NCI-H526 treated with DMSO at 0.1 percent for 48 hours (cell line): Measurements from ENCODE around the gene SSBP2.
"Not testable (repeated sequence)": the region's sequence is repeated elsewhere in the genome, so short reads cannot be mapped to it uniquely, and the experiment has no call there.

ENCODE experiments used
- DNase-seq: peaks from one replicate; lab custom pipeline; 2025; lab: John Stamatoyannopoulos, UW

Gene SSBP2

DNA sequence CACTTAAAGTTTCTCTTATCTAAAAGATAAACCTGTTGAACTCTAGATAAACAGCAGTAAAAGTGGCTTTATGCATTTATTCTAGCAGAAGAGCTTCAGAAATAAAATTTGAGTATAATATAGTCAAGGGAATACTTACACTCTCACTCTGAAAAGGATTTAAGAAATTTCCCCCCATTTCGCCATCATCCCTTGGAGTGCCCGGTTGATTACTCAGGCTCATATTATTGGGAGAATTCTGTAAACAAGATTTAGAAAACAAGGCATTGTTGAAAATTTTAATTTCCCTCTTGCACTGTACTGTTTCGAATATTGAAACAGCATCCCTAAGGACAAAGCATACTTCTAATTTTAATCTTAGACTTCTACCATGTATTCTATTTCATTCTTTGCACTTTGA lies 322.5 kb downstream of the SSBP2 start:
- DNase-seq, result no peak

- DNase-seq, result no peak
Observed at GRCh38 chr5:81427566-81427965, 323.3 kb downstream of the SSBP2 start.

GRCh38 chr5:81426359-81427030 lies 324.4 kb downstream of the SSBP2 start:
- no peak for DNase-seq

GRCh38 chr5:81425569-81425968 lies 325.3 kb downstream of the SSBP2 start:
- peak; percentile 3 for DNase-seq

GRCh38 chr5:81424728-81425127 lies 326.2 kb downstream of the SSBP2 start:
- no peak for DNase-seq

GRCh38 chr5:81422671-81423070 lies 328.2 kb downstream of the SSBP2 start:
- no peak for DNase-seq

- DNase-seq, result no peak
Observed at GRCh38 chr5:81420039-81420667, 330.7 kb downstream of the SSBP2 start.

- DNase-seq, result no peak
Observed at GRCh38 chr5:81418606-81419005, 332.3 kb downstream of the SSBP2 start.

- DNase-seq, result no peak
Observed at GRCh38 chr5:81417052-81417451, 333.8 kb downstream of the SSBP2 start.

DNA sequence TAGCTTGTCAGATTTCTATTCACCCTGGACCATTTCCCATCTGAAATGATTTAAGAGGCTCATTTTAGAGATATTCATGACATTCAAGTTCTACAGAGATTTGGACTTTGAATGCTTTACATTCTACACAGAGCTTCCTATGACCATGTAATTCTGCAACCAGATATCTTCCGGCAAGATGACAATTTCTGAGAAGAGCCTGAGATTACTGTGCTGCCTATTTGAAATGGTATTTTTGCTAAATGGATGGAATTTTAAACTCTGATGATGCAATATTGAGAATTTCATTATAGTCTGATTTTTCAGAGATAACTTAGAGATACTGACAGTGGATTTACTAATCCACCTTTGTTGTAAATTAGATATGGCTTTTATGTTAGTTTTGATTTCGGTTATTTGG lies 341.0 kb downstream of the SSBP2 start:
- no peak for DNase-seq

GRCh38 chr5:81409361-81409760 lies 341.5 kb downstream of the SSBP2 start:
- DNase-seq, result no peak

- no peak for DNase-seq
Observed at GRCh38 chr5:81408496-81408895, 342.4 kb downstream of the SSBP2 start.

- not testable (repeated sequence) for DNase-seq
Observed at GRCh38 chr5:81407811-81408210, 343.1 kb downstream of the SSBP2 start.

DNA sequence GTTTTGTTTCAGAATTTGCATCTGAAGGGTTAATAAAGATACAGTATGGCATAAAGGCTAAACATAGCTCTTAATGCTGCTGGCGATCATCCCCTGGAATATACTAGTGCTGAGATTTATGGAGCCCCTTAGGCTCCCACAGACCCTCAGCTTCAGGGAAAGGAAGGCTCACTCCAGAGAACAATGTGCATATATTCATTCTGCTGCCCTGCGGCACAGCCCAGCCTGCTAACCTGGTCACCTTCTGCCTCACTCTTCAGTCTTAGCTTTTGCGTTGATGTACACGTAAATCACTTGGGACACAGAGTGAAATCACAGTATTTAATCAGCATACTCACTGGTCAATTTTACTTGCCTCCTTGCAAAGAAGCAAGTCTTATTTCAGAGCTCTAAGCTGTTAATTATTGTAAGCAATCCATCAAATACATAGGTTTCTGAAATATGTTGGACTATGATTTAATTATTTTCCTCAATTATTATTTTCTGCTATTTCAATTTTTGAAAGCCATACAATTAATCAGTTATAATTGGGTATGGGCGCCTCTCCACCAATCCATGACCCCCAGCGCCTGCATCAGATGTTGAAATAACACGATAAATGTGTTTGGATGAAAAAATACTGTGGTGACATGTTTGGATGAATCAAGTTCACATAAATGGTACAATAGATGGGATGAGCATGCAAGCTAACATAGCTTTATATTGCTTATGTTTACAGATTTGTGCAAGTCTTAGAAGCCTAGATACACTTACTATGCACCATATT lies 345.6 kb downstream of the SSBP2 start:
- DNase-seq, result no peak

DNA sequence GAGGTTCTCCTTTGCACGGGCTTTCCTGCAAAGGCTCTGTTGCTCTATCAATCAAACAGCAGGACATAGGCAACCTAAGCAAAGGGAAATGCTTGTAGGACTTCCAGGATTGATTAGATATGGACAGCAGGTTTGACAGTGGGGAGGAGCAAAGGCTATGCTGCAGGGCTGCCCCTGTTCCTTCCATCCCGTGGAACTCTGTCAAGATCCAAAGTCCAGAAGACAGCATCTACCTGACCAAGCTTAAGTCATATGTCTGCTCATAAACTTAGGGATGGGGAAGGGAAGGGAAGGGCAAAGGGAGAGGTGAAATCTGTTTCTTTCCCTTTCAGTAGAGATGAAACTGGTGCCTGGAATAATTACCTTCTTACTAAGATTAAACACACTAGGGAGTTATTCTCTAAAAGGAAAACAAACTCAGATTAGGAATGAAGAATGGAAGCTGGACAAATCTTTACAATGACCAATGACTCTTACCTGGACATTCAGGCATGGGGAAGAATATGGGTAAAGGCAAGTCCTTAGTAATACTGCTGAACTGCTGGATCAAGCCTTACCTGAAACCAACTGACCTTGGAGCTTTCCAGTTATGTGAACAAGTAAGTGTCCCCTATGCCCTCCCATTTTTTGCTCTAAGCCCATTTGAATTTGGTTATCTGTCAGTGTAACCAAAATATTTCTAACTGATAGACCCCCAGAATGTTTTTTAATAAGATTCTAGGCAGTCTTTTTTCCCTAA lies 348.5 kb downstream of the SSBP2 start:
- no peak for DNase-seq

DNA sequence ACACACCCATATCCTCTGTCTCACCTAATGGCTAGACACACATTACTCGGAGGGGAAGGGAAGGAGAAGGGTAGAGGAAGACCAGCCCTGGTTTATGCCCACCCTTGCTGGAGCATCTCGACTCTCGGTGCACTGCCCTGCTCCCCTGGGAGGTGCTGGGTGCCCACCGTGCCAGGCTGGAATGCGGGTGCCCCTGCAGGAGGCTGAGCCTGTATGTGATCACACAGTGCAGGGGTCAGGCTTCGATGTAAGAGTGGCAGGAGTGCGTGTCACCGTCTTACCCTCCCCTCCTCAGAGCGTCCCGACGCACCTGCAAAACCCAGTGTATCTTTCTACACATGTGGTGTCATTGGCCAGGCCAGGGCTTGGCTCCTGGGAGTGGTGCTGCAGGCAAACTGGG lies 349.6 kb downstream of the SSBP2 start:
- no peak for DNase-seq

GRCh38 chr5:81400375-81400774 lies 350.5 kb downstream of the SSBP2 start:
- DNase-seq, result no peak

DNA sequence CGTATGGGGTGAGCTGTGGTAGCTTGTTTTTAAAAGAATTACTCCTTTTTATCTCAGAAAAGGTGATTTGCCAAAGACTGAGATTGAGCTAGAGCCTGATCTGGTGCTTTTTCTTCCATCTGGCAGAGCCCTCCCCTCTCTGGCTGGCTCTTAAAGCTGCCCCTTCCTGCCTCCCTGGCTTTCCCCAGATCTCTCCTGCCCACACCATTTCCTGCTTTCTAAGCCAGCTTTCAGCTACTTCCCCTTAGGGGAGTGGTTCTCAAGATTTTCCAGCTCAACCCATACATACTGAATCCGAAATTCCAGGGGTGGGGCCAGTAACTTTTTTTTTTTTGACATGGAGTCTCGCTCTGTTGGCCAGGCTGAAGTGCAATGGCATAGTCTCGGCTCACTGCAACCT lies 352.2 kb downstream of the SSBP2 start:
- no peak for DNase-seq

- DNase-seq, result no peak
Observed at GRCh38 chr5:81397176-81397575, 353.7 kb downstream of the SSBP2 start.

GRCh38 chr5:81395262-81395661 lies 355.6 kb downstream of the SSBP2 start:
- no peak for DNase-seq

GRCh38 chr5:81393783-81394718 lies 356.8 kb downstream of the SSBP2 start, which contains the start of gene ACOT12:
TSS of gene ACOT12 (minus strand) at chr5:81394134. CDS start at chr5:81394114, 20 bp downstream.
- DNase-seq, result no peak
